ENCODE results near the gene CA11. TPM values are rescaled to one million over a fixed set of nuclear protein-coding genes. Genes with fewer than 3 reads are reported as not detected.
A peak's percentile ranks its signal among the peaks of the same experiment; 100 is the strongest.

CA11 gene
- total RNA-seq, 4 donors from 2014 or later, result 1.4 to 2.5 TPM; not detected in 2

GRCh38 chr19:48600679-48601417 is 45.1 kb downstream of the CA11 start:
- Histone ChIP-seq H3K36me3 (no peaks in the 10 kb centered on the region), H3K4me1 (peaks cover 0 to 15% (median 4%) of the 10 kb centered on the region in 4 donors), H3K27me3 (no peaks in the 10 kb centered on the region), H3K4me3 (no peak overlapping the region), H3K27ac (peak overlapping the region in 3 of 4 donors; percentile 54 to 65 (median 63)), H3K9me3 (no peaks in the 10 kb centered on the region)
- in situ Hi-C loops (cut with MboI; ENCODE audit: low pct_ligation_motif_present in 1 of 4, low pct_unique_long_range_greater_than_20kb in 1 of 4, low sequenced_read_pairs in 3 of 4), result no loop called here
- WGBS, 2 donors (ENCODE audit: low coverage in 1 of 2), result 84 to 90% methylated on average over 2 to 21 of the region's 21 CpGs
- TF ChIP-seq EP300 (IDR thresholded peaks at IDR 0.05; ENCODE audit: low read depth) (no peak), CTCF (IDR thresholded peaks at IDR 0.05) (no peak)
- intact Hi-C loops (cut with DNase I; ENCODE audit: low total_unique reads), result no loop called here
- DNase-seq, result no peak

- Histone ChIP-seq H3K4me3 (no peak overlapping the region), H3K27me3 (no peaks in the 10 kb centered on the region), H3K4me1 (peaks cover 0 to 10% (median 4%) of the 10 kb centered on the region in 4 donors), H3K36me3 (no peaks in the 10 kb centered on the region), H3K9me3 (no peaks in the 10 kb centered on the region), H3K27ac (no peak overlapping the region)
- no peak for DNase-seq
- in situ Hi-C loops (cut with MboI; ENCODE audit: low pct_ligation_motif_present in 1 of 4, low pct_unique_long_range_greater_than_20kb in 1 of 4, low sequenced_read_pairs in 3 of 4), result loop anchor here in 2 of 4 donors (25.0 kb wide), 2 partner anchors 287 to 337 kb away; partner anchors contain the start of genes CARD8 (in 1 of the 2) and ZNF114 (in 1 of the 2)
- WGBS, 2 donors (ENCODE audit: low coverage in 1 of 2), result 69 to 75% methylated on average over 3 to 28 of the region's 30 CpGs
- intact Hi-C loops (cut with DNase I; ENCODE audit: low total_unique reads), result no loop called here
- TF ChIP-seq POLR2A (IDR thresholded peaks at IDR 0.05) (no peak), POLR2AphosphoS5 (IDR thresholded peaks at IDR 0.05) (no peak), EP300 (IDR thresholded peaks at IDR 0.05; ENCODE audit: low read depth) (no peak), CTCF (IDR thresholded peaks at IDR 0.05) (no peak)
Measured at GRCh38 chr19:48598996-48599700, 46.8 kb downstream of the CA11 start.

DNA sequence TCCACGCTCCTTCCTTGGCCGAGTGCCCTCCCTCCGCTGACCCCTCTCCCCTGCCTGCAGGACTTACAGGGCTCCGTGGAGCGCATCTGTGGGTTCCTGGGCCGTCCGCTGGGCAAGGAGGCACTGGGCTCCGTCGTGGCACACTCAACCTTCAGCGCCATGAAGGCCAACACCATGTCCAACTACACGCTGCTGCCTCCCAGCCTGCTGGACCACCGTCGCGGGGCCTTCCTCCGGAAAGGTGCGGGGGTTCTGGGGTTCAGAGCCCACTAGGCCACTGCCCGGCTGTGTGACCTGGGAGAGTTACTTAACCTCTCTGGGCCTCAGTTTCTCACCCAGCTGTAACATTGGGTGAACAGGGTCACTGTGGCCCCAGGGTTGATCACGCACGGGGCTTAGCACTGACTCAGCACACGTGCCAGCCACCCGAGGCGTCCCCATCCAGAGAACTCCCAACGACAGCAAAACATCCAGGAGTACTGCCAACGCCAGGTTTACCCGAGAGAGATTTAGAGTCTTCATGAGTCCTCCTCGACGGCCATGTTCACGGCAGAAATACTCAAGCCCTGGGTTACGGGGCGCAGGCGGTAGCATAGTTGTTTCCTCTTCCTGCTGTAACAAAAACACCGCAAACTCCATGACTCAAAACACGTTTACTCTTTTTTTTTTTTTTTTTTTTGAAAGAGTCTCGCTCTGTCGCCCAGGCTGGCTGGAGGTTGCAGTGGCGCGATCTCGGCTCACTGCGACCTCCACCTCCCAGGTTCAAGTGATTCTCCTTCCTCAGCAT is 49.1 kb downstream of the CA11 start:
- H3K36me3 ChIP-seq, result no peaks in the 10 kb centered on the region
- no peak for DNase-seq
- no peaks in the 10 kb centered on the region for H3K9me3 ChIP-seq
- no peak overlapping the region for H3K27ac ChIP-seq
- H3K4me1 ChIP-seq, result peaks cover 0 to 3% (median 0%) of the 10 kb centered on the region in 4 donors
- 78% methylated on average over 39 of the region's 39 CpGs; no CpG with 5 or more reads in 1 of the 2 donors for WGBS, 2 donors (ENCODE audit: low coverage in 1 of 2)
- intact Hi-C loops (cut with DNase I; ENCODE audit: low total_unique reads) (no loop called here), in situ Hi-C loops (cut with MboI; ENCODE audit: low pct_ligation_motif_present in 1 of 4, low pct_unique_long_range_greater_than_20kb in 1 of 4, low sequenced_read_pairs in 3 of 4) (loop anchor here in 2 of 4 donors (25.0 kb wide), 2 partner anchors 285 to 335 kb away; partner anchors contain the start of genes CARD8 (in 1 of the 2) and ZNF114 (in 1 of the 2))
- no peak for TF ChIP-seq EP300 (IDR thresholded peaks at IDR 0.05; ENCODE audit: low read depth)
- no peak for TF ChIP-seq POLR2A (IDR thresholded peaks at IDR 0.05)
- TF ChIP-seq CTCF (IDR thresholded peaks at IDR 0.05), result no peak
- TF ChIP-seq POLR2AphosphoS5 (IDR thresholded peaks at IDR 0.05), result no peak
- no peak overlapping the region for H3K4me3 ChIP-seq
- H3K27me3 ChIP-seq, result no peaks in the 10 kb centered on the region

All from transverse colon (tissue), 4 donors.